ENCODE data around the gene UMAD1.

GRCh38 chr7:7841027-7841426 is 200.5 kb downstream of the UMAD1 start:
- TF ChIP-seq CTCF (conservative IDR thresholded peaks at IDR 0.05; ENCODE audit: low read depth in 2 of 2): no peak
- no peak for TF ChIP-seq EZH2phosphoT487 (IDR thresholded peaks at IDR 0.05; ENCODE audit: unreplicated experiment)
